SK-N-MC (cell line): Measurements from ENCODE around the gene LIX1.

Experiments
- EZH2 ChIP-seq: fragments of 200-600 bp; sonication (generic); IDR thresholded peaks from one replicate; pipeline ENCODE4 v1.6.1; 2017; ENCODE audit warnings: antibody characterized with exemption
- POLR2AphosphoS5 ChIP-seq: IDR thresholded peaks from 2 replicates; pipeline ENCODE4 v1.6.1; 2012; ENCODE audit warnings: mild to moderate bottlenecking, low read depth, low read length, borderline replicate concordance

- TF ChIP-seq POLR2AphosphoS5 (no peak), EZH2 (no peak)
Observed at GRCh38 chr5:97191893-97192292, 49.5 kb upstream of the LIX1 start.
